ENCODE measurements around the gene ABHD8. TPM values are rescaled to one million over a fixed set of nuclear protein-coding genes. Genes with fewer than 3 reads are reported as not detected.

The ABHD8 gene
- total and polyA plus RNA-seq, 2 of the 13 experiments (the other 11 are each of a cell fraction or from before 2014, with no cell fraction given) = 6.3 to 7.2 TPM

DNA sequence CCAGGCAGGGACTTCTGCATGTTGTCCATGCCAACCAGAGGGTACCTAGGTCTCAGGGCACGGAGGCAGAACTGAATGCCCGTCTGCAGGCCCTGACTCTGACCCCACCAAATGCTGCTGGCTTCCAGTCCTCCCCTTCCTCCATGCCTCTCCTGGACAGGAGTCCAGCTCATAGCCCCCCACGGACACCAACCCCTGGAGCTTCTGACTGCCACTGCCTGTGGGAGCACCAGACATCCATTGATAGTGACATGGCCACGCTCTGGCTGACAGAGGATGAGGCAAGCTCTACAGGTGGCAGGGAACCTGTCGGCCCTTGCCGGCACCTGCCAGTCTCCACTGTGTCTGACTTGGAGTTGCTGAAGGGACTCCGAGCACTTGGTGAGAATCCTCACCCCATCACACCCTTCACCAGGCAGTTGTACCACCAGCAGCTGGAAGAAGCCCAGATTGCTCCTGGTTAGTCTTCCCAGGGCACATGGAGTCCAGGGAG lies 19.7 kb downstream of the ABHD8 start (continued):
- TF ChIP-seq SRSF1 (optimal IDR thresholded peaks at IDR 0.05; ENCODE audit: low read depth, low read length) (no peak), ZNF367 (CRISPR knock-in tag; IDR thresholded peaks at IDR 0.05; ENCODE audit: borderline replicate concordance) (no peak), ATF1 (CRISPR knock-in tag; IDR thresholded peaks at IDR 0.05) (no peak), ZSCAN29 (CRISPR knock-in tag; conservative IDR thresholded peaks at IDR 0.05) (no peak), ZNF468 (CRISPR knock-in tag; IDR thresholded peaks at IDR 0.05) (no peak), CCAR2 (optimal IDR thresholded peaks at IDR 0.05; ENCODE audit: low read depth, low read length) (no peak)
- TF ChIP-seq, protein P1, sequence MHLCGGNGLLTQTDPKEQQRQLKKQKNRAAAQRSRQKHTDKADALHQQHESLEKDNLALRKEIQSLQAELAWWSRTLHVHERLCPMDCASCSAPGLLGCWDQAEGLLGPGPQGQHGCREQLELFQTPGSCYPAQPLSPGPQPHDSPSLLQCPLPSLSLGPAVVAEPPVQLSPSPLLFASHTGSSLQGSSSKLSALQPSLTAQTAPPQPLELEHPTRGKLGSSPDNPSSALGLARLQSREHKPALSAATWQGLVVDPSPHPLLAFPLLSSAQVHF (CRISPR knock-in tag; IDR thresholded peaks at IDR 0.05) = no peak

DNA sequence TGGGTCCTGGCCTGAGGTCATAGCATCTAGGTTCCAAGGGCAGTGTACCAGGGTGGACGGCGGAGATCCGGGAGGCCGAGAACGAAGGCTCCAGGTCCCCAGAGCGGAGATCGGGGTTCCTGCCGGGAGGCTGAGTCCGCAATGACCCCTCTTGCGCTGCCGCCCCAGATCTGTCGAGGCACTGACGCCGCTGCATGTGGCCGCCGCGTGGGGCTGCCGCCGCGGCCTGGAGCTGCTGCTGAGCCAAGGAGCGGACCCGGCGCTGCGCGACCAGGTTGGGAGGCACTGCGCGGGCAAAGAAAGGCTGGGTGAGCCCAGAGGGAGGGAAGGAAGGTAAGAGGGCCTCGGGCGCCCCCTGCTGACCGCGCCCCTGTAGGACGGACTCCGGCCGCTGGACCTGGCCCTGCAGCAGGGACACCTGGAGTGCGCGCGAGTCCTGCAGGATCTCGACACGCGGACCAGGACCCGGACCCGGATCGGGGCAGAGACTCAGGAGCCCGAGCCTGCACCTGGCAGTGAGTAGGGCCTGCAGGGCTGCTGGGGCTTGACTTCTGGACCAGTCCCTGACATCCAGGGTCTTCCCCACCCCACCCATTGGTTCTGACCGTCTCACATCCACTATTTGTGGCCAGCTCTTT lies 20.6 kb downstream of the ABHD8 start:
- no peaks in the 10 kb centered on the region for H4K20me1 ChIP-seq (ENCODE audit: insufficient read depth, low read length)
- H3K4me2 ChIP-seq (ENCODE audit: low read depth, low read length) = peak overlapping the region; percentile 44
- H3K36me3 ChIP-seq (replicated peaks in 1 of 2; ENCODE audit: control insufficient read depth in 1 of 2, insufficient read depth in 2 of 2, low read length in 2 of 2) = peaks cover 1 to 8% of the 10 kb centered on the region in 2 experiments; a peak in 3 of 5 replicates
- no peaks in the 10 kb centered on the region for H3K79me2 ChIP-seq (ENCODE audit: insufficient read depth, low read length)
- H3K4me3 ChIP-seq (replicated peaks in 1 of 3; ENCODE audit: insufficient read depth in 1 of 3, low read depth in 2 of 3, low read length in 3 of 3) = peak overlapping the region in 1 of 3 experiments; percentile 57; a peak in 2 of 6 replicates
- 0 out of 2 replicates have a peak, but pooled peaks cover 6% of the 10 kb centered on the region for H3K4me1 ChIP-seq (ENCODE audit: insufficient read depth, low read length)
- H3K27me3 ChIP-seq (ENCODE audit: control insufficient read depth in 1 of 2, insufficient read depth in 2 of 2, low read length in 2 of 2) = no peaks in the 10 kb centered on the region
- peak; percentile 69 for DNase-seq (ENCODE audit: low spot score)
- in situ Hi-C loops (cut with HindIII; ENCODE audit: extremely low pct_ligation_motif_present, low pct_unique_long_range_greater_than_20kb) (loop anchor here (5.0 kb wide), 2 partner anchors 80 to 215 kb away; no protein-coding TSS in a partner anchor), intact Hi-C loops (cut with micrococcal nuclease; ENCODE audit: unreplicated experiment) (loop anchor here (1.0 to 5.0 kb wide), 2 partner anchors 77 to 215 kb away; no protein-coding TSS in a partner anchor)
- ATAC-seq = peak; percentile 96
- no peaks in the 10 kb centered on the region for H3K9me3 ChIP-seq (ENCODE audit: low read length)
- CTCF ChIA-PET (ENCODE audit: low intra/inter-chr PET ratio, low total read pairs) = interaction anchor here (1.1 to 2.3 kb wide), 3 partner anchors 22 to 215 kb away, joined by 5 to 17 read pairs (median 16); no protein-coding TSS in a partner anchor
- FAIRE-seq = no peak
- peak overlapping the region; percentile 23 for H3K9ac ChIP-seq (ENCODE audit: insufficient read depth, low read depth, low read length)
- 10% methylated on average over 20 of the region's 45 CpGs for WGBS (ENCODE audit: low lambda C conversion rate)
- no TSS peak for BruUV-seq (replicated peaks)
- no peak overlapping the region for H3K27ac ChIP-seq (ENCODE audit: extremely low read length, insufficient read depth, low read length)
- POLR2A ChIA-PET = interaction anchor here (0.6 to 1.2 kb wide), 6 partner anchors 16 to 56 kb away, joined by 3 to 5 read pairs (median 4); partner anchors contain the start of genes BABAM1, DDA1, MRPL34 and OCEL1
- H2AFZ ChIP-seq (ENCODE audit: low read length) = no peak overlapping the region
- TF ChIP-seq ZNF570 (CRISPR knock-in tag; IDR thresholded peaks at IDR 0.05; ENCODE audit: borderline replicate concordance) (no peak), CHD4 (IDR thresholded peaks at IDR 0.05; ENCODE audit: borderline replicate concordance, low read length) (no peak), GATA4 (IDR thresholded peaks at IDR 0.05; ENCODE audit: borderline replicate concordance, low read depth) (no peak), MTF2 (CRISPR knock-in tag; IDR thresholded peaks at IDR 0.05; ENCODE audit: borderline replicate concordance) (no peak; the same call in 1 of the 2 replicates), ZNF160 (CRISPR knock-in tag; IDR thresholded peaks at IDR 0.05) (0 out of 2 replicates have a peak, but pooled peaks have one; percentile 36), HDAC2 (CRISPR knock-in tag; IDR thresholded peaks at IDR 0.05) (0 out of 2 replicates have a peak, but pooled peaks have one; percentile 53), IKZF4 (CRISPR knock-in tag; IDR thresholded peaks at IDR 0.05; ENCODE audit: borderline replicate concordance, low read depth, not compliant biosample characterization) (no peak), ZSCAN20 (CRISPR knock-in tag; IDR thresholded peaks at IDR 0.05; ENCODE audit: borderline replicate concordance) (no peak), ZNF615 (CRISPR knock-in tag; IDR thresholded peaks at IDR 0.05; ENCODE audit: borderline replicate concordance) (no peak), ZNF446 (CRISPR knock-in tag; IDR thresholded peaks at IDR 0.05) (no peak), SMAD3 (CRISPR knock-in tag; IDR thresholded peaks at IDR 0.05) (no peak), TFDP1 (CRISPR knock-in tag; IDR thresholded peaks at IDR 0.05; ENCODE audit: borderline replicate concordance) (peak; percentile 59; the same call in 1 of the 2 replicates)
- TF ChIP-seq, protein P2, sequence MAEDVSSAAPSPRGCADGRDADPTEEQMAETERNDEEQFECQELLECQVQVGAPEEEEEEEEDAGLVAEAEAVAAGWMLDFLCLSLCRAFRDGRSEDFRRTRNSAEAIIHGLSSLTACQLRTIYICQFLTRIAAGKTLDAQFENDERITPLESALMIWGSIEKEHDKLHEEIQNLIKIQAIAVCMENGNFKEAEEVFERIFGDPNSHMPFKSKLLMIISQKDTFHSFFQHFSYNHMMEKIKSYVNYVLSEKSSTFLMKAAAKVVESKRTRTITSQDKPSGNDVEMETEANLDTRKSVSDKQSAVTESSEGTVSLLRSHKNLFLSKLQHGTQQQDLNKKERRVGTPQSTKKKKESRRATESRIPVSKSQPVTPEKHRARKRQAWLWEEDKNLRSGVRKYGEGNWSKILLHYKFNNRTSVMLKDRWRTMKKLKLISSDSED (CRISPR knock-in tag; IDR thresholded peaks at IDR 0.05) = no peak
